Measurements from ENCODE around the gene HILPDA. TPM values are rescaled to one million over a fixed set of nuclear protein-coding genes. Genes with fewer than 3 reads are reported as not detected.
"Not testable (repeated sequence)": the region's sequence is repeated elsewhere in the genome, so short reads cannot be mapped to it uniquely, and the experiment has no call there.

Gene HILPDA
- total and polyA plus RNA-seq, 9 of the 15 experiments (the other 6 are each of a cell fraction or from before 2014, with no cell fraction given), result 8.3 to 71.8 (median 23.5) TPM

DNA sequence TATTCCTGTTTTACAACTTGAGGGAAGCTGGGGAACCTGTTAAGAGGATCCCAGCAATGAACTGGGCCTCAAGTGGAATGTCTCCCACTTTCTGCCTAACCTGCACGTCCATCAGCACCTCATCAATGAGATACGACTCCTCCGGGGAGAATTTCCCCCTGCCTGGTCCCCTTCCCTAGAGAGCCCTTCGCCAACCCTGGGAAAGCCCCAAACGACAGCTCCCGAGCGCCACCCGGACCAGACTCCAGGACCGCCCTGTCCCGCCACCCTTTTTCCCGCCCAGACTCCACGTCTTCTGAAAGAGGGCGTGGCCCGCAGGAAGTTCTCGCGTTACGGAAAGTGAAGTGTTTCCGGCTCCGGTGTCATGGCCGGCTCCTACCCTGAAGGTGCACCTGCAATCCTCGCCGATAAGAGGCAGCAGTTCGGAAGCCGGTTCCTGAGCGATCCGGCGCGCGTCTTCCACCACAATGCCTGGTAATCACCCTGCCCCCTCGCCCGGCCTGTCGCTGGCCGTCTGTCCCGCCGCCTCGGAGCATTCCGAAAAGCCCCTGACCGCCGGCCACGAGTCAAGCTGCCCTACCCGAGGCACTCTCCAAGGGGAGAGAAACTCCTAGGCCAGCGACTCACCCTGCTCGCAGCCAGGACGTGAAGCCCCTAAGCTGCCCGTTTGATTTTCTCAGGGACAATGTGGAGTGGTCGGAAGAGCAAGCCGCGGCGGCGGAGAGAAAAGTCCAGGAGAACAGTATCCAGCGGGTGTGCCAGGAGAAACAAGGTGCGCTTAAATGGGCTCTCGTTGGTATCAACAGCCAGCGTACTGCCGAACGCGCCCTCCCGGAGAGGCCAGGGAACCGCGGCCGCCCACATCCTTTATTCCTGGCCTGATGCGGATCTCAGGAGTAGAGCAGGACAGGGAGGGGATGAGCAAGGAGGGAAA lies 21.0 kb downstream of the HILPDA start, which contains the start of gene METTL2B (continued):
- TF ChIP-seq ZNF407 (IDR thresholded peaks at IDR 0.05; ENCODE audit: low read depth) (peak; percentile 78; the same call in 1 of the 2 replicates), ATF1 (tag; IDR thresholded peaks at IDR 0.05) (peak; percentile 88), MITF (IDR thresholded peaks at IDR 0.05) (0 out of 2 replicates have a peak, but pooled peaks have one; percentile 8), ZBED1 (IDR thresholded peaks at IDR 0.05) (peak; percentile 62; the same call in 1 of the 2 replicates), E2F3 (CRISPR knock-in tag; IDR thresholded peaks at IDR 0.05) (peak; percentile 99), YY1 (IDR thresholded peaks at IDR 0.05; ENCODE audit: borderline replicate concordance in 1 of 3, control insufficient read depth in 1 of 3, extremely low read depth in 1 of 3, insufficient read depth in 3 of 3, insufficient read length in 1 of 3, insufficient replicate concordance in 2 of 3, low read depth in 1 of 3, low read length in 2 of 3) (peak; percentile 86 to 98 (median 96)), EP300 (IDR thresholded peaks at IDR 0.05; ENCODE audit: low read length) (peak; percentile 33; the same call in 1 of the 2 replicates), SP1 (CRISPR knock-in tag; IDR thresholded peaks at IDR 0.05) (peak; percentile 96), HDAC1 (IDR thresholded peaks at IDR 0.05) (peak in 1 of 2 experiments; percentile 92; a peak in 2 of 4 replicates), CHD1 (IDR thresholded peaks at IDR 0.05; ENCODE audit: low read length) (peak; percentile 41), KAT7 (CRISPR knock-in tag; IDR thresholded peaks at IDR 0.05; ENCODE audit: borderline replicate concordance) (peak; percentile 98; the same call in 1 of the 2 replicates)
- TF ChIP-seq ATF1 (CRISPR knock-in tag; IDR thresholded peaks at IDR 0.05), result not testable (repeated sequence)

All from K562 (cell line).